Stimulated activated effector memory CD8-positive, alpha-beta T cell treated with anti-CD3 and anti-CD28 coated beads, Interleukin-12 subunit alpha, Interleukin-12 subunit beta, amount 100 ng/mL, for 72 hours (primary cell): ENCODE measurements around the gene P4HA2.
A peak's percentile ranks its signal among the peaks of the same experiment; 100 is the strongest.

Source experiments
- ATAC-seq: fragments of 150-1000 bp; cut with Tn5 transposase; 2 replicates; pipeline ENCODE4 v1.10.0; 2021
- DNase-seq, 2 donors: peaks; one replicate each; pipeline ENCODE4 v3.0.0; 2021 to 2022; ENCODE audit warnings: low spot score in 2 of 2
- H3K27ac Mint-ChIP-seq: one replicate; pipeline ENCODE4 v1.8.0; 2022; ENCODE audit warnings: mild to moderate bottlenecking, mixed read lengths
- H3K36me3 Mint-ChIP-seq: one replicate; pipeline ENCODE4 v1.8.0; 2022; ENCODE audit warnings: mild to moderate bottlenecking, mixed read lengths
- H3K4me1 Mint-ChIP-seq: one replicate; pipeline ENCODE4 v1.8.0; 2022; ENCODE audit warnings: mixed read lengths
- H3K4me3 Mint-ChIP-seq: one replicate; pipeline ENCODE4 v1.8.0; 2022; ENCODE audit warnings: mild to moderate bottlenecking, mixed read lengths
- H3K9me3 Mint-ChIP-seq: one replicate; pipeline ENCODE4 v1.8.0; 2022; ENCODE audit warnings: mixed read lengths

P4HA2 gene

GRCh38 chr5:132267166-132267739 lies 39.6 kb upstream of the P4HA2 start:
- H3K27ac Mint-ChIP-seq: peak overlapping the region; percentile 13
- ATAC-seq (no peak), DNase-seq (no peak)
- H3K9me3 Mint-ChIP-seq: no peaks in the 10 kb centered on the region
- H3K4me3 Mint-ChIP-seq: no peak overlapping the region
- no peaks in the 10 kb centered on the region for H3K36me3 Mint-ChIP-seq
- H3K4me1 Mint-ChIP-seq: peaks cover 41% of the 10 kb centered on the region

- Mint-ChIP-seq H3K27ac (peak overlapping the region; percentile 20), H3K4me1 (peaks cover 42% of the 10 kb centered on the region), H3K4me3 (no peak overlapping the region), H3K9me3 (no peaks in the 10 kb centered on the region), H3K36me3 (no peaks in the 10 kb centered on the region)
- DNase-seq: no peak
- no peak for ATAC-seq
Observed at GRCh38 chr5:132266836-132267160, 39.1 kb upstream of the P4HA2 start.

- ATAC-seq: no peak
- Mint-ChIP-seq H3K9me3 (no peaks in the 10 kb centered on the region), H3K4me3 (no peak overlapping the region), H3K4me1 (peaks cover 43% of the 10 kb centered on the region), H3K36me3 (no peaks in the 10 kb centered on the region), H3K27ac (peak overlapping the region; percentile 20)
- peak in 1 of 2 donors; percentile 38 for DNase-seq
Observed at GRCh38 chr5:132266031-132266835, 38.6 kb upstream of the P4HA2 start.

GRCh38 chr5:132265336-132266030 lies 37.8 kb upstream of the P4HA2 start:
- H3K27ac Mint-ChIP-seq: peak overlapping the region; percentile 44
- no peaks in the 10 kb centered on the region for H3K36me3 Mint-ChIP-seq
- no peak overlapping the region for H3K4me3 Mint-ChIP-seq
- DNase-seq: peak in 1 of 2 donors; percentile 39
- peaks cover 44% of the 10 kb centered on the region for H3K4me1 Mint-ChIP-seq
- ATAC-seq: no peak
- no peaks in the 10 kb centered on the region for H3K9me3 Mint-ChIP-seq

DNA sequence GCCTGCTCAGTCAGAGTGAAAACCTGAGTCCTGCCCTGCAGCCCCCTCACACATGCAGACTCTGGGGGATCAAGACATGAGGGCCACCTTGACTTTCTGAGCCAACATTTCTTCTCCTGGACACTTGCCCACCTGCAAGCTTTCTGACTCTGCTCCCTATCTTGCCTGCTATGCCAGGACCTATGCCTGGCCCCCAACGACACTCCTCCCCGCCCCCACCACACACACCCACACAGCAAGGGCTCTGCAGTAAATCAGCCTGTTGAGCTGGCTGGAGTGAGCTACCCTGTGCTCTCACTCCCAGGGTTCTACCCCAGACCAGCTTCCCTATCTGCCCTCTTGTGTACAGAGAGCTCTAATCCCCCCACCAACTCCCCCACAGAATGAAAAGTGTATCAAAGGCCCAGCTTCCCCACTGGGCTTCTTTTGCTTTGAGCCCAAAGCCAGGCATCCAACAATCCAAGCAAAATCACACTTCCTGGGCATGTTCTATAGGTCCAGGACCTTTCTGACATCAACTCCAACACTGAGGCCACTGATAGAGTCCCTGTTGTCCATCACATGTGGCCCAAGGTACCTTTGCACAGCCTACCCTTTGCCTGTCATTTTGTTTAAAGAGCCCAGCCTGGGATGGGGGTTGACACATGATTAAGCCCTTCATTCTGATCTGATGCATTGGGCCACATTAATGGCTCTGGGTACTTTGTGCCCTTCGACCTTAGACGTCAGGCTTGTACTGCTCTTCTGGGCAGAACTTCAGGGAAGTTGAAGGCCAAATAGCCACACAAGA lies 37.1 kb upstream of the P4HA2 start:
- H3K36me3 Mint-ChIP-seq: no peaks in the 10 kb centered on the region
- no peaks in the 10 kb centered on the region for H3K9me3 Mint-ChIP-seq
- H3K27ac Mint-ChIP-seq: peak overlapping the region; percentile 44
- no peak overlapping the region for H3K4me3 Mint-ChIP-seq
- ATAC-seq (no peak), DNase-seq (peak in 1 of 2 donors; percentile 40)
- H3K4me1 Mint-ChIP-seq: peaks cover 51% of the 10 kb centered on the region

DNA sequence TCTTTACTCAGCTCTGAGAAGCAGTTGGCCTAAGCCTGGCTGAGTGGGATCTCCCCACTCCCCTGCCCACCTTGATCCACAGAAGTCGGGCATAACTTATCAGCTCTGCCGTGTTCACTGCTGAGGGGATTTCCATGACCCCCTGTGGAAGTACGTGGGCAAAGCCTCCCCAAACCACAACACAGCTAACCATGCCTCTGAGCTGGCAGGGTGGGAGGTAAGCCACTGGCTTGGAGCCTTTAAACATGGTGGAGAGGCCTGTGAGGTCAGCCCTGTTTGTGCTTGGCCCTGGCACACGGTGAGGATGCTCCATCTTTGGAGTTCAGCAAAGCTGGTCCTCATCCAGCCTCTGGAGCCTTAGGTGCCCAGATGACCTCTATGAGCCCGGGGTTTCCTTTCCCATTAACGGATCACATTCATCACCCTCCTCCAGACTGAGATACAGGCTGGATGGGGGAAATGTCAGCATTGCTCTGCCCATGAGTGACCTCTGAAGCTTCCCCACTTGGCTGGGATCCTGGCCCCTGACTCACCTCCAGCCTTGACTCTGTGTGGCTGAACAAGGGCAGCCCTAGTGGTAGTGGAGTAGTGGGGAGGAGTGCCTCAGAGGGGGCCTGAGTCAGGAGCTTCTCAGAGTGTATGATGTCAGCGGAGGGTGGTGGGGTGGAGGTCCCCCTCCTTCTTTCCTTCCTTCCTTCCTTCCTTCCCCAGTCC lies 36.1 kb upstream of the P4HA2 start:
- DNase-seq: no peak
- Mint-ChIP-seq H3K27ac (peak overlapping the region; percentile 44), H3K4me1 (peaks cover 52% of the 10 kb centered on the region), H3K36me3 (no peaks in the 10 kb centered on the region), H3K9me3 (no peaks in the 10 kb centered on the region), H3K4me3 (no peak overlapping the region)
- ATAC-seq: peak; percentile 68

GRCh38 chr5:132262882-132263547 lies 35.4 kb upstream of the P4HA2 start:
- no peaks in the 10 kb centered on the region for H3K36me3 Mint-ChIP-seq
- H3K4me3 Mint-ChIP-seq: no peak overlapping the region
- no peak for ATAC-seq
- H3K27ac Mint-ChIP-seq: peak overlapping the region; percentile 44
- peaks cover 52% of the 10 kb centered on the region for H3K4me1 Mint-ChIP-seq
- H3K9me3 Mint-ChIP-seq: no peaks in the 10 kb centered on the region
- peak in 1 of 2 donors; percentile 38 for DNase-seq

DNA sequence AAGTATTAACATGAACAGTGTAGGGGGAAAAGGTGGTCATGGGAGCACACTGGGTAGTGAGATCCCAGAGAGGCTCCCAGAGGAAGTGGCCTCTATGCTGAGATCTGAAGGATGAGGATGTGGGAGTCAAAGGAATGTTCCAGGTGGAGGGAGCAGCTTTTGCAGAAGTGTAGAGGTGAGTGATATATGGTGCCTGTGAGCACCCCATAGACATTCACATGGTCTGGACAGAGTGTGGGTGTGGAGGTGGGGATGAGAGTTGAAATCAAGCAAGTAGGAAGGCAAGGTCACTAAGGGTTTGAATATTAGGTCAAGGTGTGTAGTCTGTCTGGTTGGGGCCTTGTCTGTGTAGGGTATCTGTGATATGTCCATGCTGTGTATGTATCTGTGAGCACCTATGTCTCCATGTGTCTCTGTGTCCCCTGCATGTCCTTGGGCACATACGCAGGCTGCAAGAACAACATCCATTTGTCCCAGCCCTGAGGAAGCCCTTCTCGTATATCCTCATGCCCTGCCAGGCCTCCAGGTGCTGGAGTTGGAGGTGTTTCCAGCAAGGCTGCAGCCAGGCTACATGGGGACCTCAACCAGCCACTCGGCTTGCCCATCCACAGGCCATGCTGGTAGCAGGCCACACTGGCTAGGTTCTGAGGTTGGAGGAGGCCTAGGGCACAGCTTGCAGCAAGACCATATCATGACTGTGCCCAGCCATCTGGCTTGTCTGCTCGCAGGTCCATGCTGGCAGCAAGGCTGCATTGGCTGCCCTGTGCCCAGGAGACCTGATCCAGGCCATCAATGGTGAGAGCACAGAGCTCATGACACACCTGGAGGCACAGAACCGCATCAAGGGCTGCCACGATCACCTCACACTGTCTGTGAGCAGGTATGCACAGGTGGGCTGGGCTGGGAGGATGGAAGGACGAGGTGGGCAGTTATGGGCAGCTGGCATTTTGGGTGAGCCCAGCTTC lies 34.5 kb upstream of the P4HA2 start:
- ATAC-seq (no peak), DNase-seq (peak in 1 of 2 donors; percentile 46)
- H3K4me3 Mint-ChIP-seq: no peak overlapping the region
- H3K36me3 Mint-ChIP-seq: no peaks in the 10 kb centered on the region
- peaks cover 46% of the 10 kb centered on the region for H3K4me1 Mint-ChIP-seq
- H3K9me3 Mint-ChIP-seq: no peaks in the 10 kb centered on the region
- H3K27ac Mint-ChIP-seq: no peak overlapping the region

GRCh38 chr5:132260714-132261551 lies 33.3 kb upstream of the P4HA2 start:
- Mint-ChIP-seq H3K4me1 (peaks cover 45% of the 10 kb centered on the region), H3K36me3 (no peaks in the 10 kb centered on the region), H3K27ac (peak overlapping the region; percentile 32), H3K4me3 (peak overlapping the region; percentile 26), H3K9me3 (no peaks in the 10 kb centered on the region)
- ATAC-seq: peak; percentile 76
- peak in 1 of 2 donors; percentile 53 for DNase-seq

GRCh38 chr5:132260051-132260450 lies 32.4 kb upstream of the P4HA2 start:
- no peak for DNase-seq
- peak; percentile 23 for ATAC-seq
- H3K9me3 Mint-ChIP-seq: no peaks in the 10 kb centered on the region
- H3K36me3 Mint-ChIP-seq: no peaks in the 10 kb centered on the region
- H3K27ac Mint-ChIP-seq: peak overlapping the region; percentile 32
- H3K4me3 Mint-ChIP-seq: peak overlapping the region; percentile 26
- peaks cover 40% of the 10 kb centered on the region for H3K4me1 Mint-ChIP-seq

GRCh38 chr5:132259069-132259851 lies 31.6 kb upstream of the P4HA2 start:
- Mint-ChIP-seq H3K36me3 (no peaks in the 10 kb centered on the region), H3K4me1 (peaks cover 33% of the 10 kb centered on the region), H3K27ac (no peak overlapping the region), H3K4me3 (no peak overlapping the region), H3K9me3 (no peaks in the 10 kb centered on the region)
- DNase-seq: no peak
- ATAC-seq: no peak
